ENCODE results near the gene DBX1.

Gene DBX1

DNA sequence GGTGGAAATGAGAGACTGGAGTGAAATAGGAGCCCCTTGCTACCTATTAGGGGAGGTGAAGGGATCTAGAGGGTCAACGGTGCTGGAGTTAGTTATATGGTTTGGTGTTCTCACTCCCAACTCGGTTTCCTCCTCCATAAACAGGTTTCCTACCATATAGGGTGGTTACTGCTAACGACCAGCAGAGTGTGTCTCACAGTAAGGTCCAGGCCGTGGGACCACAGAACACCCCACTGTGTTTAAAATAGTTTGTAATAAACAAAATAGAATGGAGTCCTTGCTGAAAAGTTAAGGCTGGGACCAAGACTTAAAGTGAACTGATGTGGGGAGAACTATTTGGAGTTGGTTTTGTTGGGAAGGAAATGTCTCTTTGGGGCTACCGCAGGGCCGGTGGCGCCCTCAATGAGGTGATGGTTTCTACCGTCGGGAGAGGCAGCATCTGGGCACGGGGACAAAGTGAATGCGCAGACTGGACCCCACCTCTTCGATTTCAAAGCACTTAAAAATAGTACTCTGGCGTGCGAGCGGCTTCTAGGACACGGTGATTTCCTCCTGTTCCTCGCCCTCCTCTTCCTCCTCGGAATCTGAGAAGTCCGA, 4.5 kb downstream of the DBX1 start:
- TF ChIP-seq, protein P1, sequence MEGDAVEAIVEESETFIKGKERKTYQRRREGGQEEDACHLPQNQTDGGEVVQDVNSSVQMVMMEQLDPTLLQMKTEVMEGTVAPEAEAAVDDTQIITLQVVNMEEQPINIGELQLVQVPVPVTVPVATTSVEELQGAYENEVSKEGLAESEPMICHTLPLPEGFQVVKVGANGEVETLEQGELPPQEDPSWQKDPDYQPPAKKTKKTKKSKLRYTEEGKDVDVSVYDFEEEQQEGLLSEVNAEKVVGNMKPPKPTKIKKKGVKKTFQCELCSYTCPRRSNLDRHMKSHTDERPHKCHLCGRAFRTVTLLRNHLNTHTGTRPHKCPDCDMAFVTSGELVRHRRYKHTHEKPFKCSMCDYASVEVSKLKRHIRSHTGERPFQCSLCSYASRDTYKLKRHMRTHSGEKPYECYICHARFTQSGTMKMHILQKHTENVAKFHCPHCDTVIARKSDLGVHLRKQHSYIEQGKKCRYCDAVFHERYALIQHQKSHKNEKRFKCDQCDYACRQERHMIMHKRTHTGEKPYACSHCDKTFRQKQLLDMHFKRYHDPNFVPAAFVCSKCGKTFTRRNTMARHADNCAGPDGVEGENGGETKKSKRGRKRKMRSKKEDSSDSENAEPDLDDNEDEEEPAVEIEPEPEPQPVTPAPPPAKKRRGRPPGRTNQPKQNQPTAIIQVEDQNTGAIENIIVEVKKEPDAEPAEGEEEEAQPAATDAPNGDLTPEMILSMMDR (IDR thresholded peaks at IDR 0.05; ENCODE audit: insufficient read depth, low read depth, low read length, missing control alignments) = no peak
- no peak overlapping the region for H3K4me3 ChIP-seq (ENCODE audit: low read depth, low read length)
- no peak for DNase-seq (ENCODE audit: low read depth)

- no peak overlapping the region for H3K4me3 ChIP-seq (ENCODE audit: low read depth, low read length)
- TF ChIP-seq, protein P1 (IDR thresholded peaks at IDR 0.05; ENCODE audit: insufficient read depth, low read depth, low read length, missing control alignments) = no peak
- DNase-seq (ENCODE audit: low read depth) = no peak
These were observed 5.9 kb downstream of the DBX1 start for GRCh38 chr11:20154381-20154780.

DNA sequence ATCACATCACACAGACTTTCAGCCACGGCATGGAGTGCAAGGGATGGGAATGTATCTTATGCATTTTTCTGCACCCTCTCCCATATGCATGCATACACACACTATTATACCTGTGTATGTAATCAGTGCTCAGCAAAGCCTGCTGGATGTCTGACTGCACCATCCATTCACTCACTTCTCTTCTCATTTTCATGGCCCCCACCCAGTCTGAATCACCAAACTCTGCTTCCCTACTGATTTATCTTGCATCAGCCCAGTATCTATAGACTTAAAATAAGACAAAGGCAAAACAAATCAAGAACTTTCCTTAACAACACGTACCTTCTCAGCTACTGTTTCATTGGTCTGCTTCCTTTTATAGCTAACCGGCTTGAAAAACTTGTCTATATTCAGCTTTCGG, 21.6 kb downstream of the DBX1 start:
- TF ChIP-seq, protein P1 (IDR thresholded peaks at IDR 0.05; ENCODE audit: insufficient read depth, low read depth, low read length, missing control alignments) = no peak
- no peak for DNase-seq (ENCODE audit: low read depth)
- no peak overlapping the region for H3K4me3 ChIP-seq (ENCODE audit: low read depth, low read length)

GRCh38 chr11:20137637-20138036, 22.6 kb downstream of the DBX1 start:
- no peak for DNase-seq (ENCODE audit: low read depth)
- no peak overlapping the region for H3K4me3 ChIP-seq (ENCODE audit: low read depth, low read length)
- TF ChIP-seq, protein P1 (IDR thresholded peaks at IDR 0.05; ENCODE audit: insufficient read depth, low read depth, low read length, missing control alignments) = no peak

DNA sequence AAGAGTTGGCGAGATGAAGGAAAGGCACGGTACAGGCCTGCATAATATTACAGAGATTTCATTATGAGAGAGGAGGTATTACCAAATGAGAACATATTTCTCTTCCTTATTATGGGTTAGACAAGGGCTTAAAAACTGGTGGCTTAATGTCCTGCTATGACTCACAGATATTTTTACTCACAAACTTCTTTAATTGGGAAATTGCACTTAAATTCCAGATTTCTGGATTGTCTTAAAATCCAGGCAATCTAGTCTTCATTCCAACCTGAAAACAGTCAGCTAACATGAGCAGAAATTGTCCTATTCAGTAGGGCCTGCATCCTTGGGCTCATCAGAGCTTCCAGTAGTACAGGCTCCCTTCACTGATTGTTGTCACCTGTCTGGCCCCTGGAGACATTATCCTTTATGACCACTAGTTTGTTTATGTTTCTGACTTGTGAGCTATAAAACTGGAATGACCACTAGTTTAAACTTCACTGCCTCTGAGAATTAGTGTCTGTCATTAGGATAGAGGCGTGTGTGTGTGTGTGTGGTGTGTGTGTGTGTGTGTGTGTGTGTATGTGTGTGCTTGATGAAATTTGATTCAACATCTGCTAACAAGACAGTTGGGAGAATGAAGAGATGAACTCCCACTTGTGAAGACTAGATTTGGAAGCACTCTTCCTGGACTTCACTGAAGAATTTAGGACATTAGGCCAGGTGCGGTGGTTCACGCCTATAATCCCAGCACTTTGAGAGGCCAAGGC, 25.1 kb downstream of the DBX1 start:
- no peak overlapping the region for H3K4me3 ChIP-seq (ENCODE audit: low read depth, low read length)
- TF ChIP-seq, protein P1 (IDR thresholded peaks at IDR 0.05; ENCODE audit: insufficient read depth, low read depth, low read length, missing control alignments) = no peak
- no peak for DNase-seq (ENCODE audit: low read depth)

DNA sequence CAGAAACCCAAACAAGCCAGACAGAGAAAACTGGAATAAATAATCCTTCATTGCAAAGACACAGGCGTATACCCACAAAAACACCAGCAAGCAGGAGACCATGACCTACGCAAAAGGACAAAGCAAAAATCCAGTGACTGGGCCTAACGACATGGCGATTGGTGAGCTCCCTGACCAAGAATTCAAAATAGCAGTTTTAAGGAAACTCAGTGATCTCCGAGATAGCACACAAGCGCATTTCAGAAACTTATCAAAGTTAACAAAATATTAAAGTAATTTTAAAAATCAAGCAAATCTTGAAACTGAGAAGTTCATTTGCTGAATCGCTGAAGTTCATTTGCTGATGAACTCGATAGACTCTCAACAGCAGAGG, 27.6 kb downstream of the DBX1 start:
- TF ChIP-seq, protein P1 (IDR thresholded peaks at IDR 0.05; ENCODE audit: insufficient read depth, low read depth, low read length, missing control alignments) = no peak
- DNase-seq (ENCODE audit: low read depth) = no peak
- H3K4me3 ChIP-seq (ENCODE audit: low read depth, low read length) = no peak overlapping the region

Measured in GM12865 (cell line).